ENCODE measurements around the gene USP49.

- TF ChIP-seq EZH2 (IDR thresholded peaks at IDR 0.05; ENCODE audit: borderline replicate concordance, low read depth, low read length, severe bottlenecking) (no peak), CTCF (IDR thresholded peaks at IDR 0.05; ENCODE audit: borderline replicate concordance, extremely low read depth, low read length, poor library complexity, severe bottlenecking) (no peak)
Measured at GRCh38 chr6:41932378-41932777, 37.2 kb upstream of the USP49 start.

Data from DND-41 (cell line).